HepG2 (cell line): Measurements from ENCODE around the gene TP73. TPM values are rescaled to one million over a fixed set of nuclear protein-coding genes. Genes with fewer than 3 reads are reported as not detected.

Source experiments
- ATAC-seq: fragments of 200-7000 bp; cut with Tn5 transposase; 3 replicates; pipeline ENCODE4 v1.9.1; 2020; ENCODE audit warnings: mild to moderate bottlenecking, moderate library complexity
- BruUV-seq: library from RNA; stranded (reverse); fragments of 400-500 nt; replicated peaks from 2 replicates; lab custom pipeline; 2021; lab: Mats Ljungman, UMichigan
- CTCF ChIA-PET: fragments of 300-600 bp; formaldehyde crosslinking; extraction: SDS; loops from one replicate; lab custom pipeline; 2021; ENCODE audit warnings: low total read pairs, inconsistent platforms, low intra/inter-chr PET ratio; lab: Yijun Ruan, JAX
- POLR2A ChIA-PET: fragments of 350-600 bp; sonication (Branson Sonifier 250); formaldehyde crosslinking; loops from one replicate; lab custom pipeline; 2020; ENCODE audit warnings: antibody characterized with exemption, inconsistent platforms; lab: Yijun Ruan, JAX
- DNase-seq: peaks from one replicate; pipeline ENCODE4 v3.0.0-alpha.2; 2015; ENCODE audit warnings: low spot score
- FAIRE-seq: peaks from 3 replicates; lab custom pipeline; 2011; peaks lifted over from hg19 to GRCh38; lab: Jason Lieb, UNC
- H2AFZ ChIP-seq: one replicate; pipeline ENCODE4 v1.6.1; 2011; ENCODE audit warnings: low read length, inconsistent platforms
- H3K27ac ChIP-seq: fragments of 300-600 bp; 3 replicates; pipeline ENCODE4 v1.8.0; 2011; ENCODE audit warnings: mixed run types, mild to moderate bottlenecking, mixed read lengths, low read length, inconsistent platforms; ENCODE audit not compliant: insufficient read depth; ENCODE audit errors: extremely low read length
- H3K27me3 ChIP-seq, 2 experiments: fragments of 200-600 bp in 1 of 2; 2 replicates in 1 of 2; 3 replicates in 1 of 2; pipeline versions ENCODE4 v1.6.0 to v1.8.0; 2011; ENCODE audit warnings: low read length in 2 of 2, mild to moderate bottlenecking in 2 of 2, moderate library complexity in 2 of 2, inconsistent platforms in 1 of 2; ENCODE audit not compliant: insufficient read depth in 2 of 2, control insufficient read depth in 1 of 2
- H3K36me3 ChIP-seq, 2 experiments: fragments of 200-600 bp in 1 of 2; replicated peaks in 1 of 2; 2 replicates in 1 of 2; 3 replicates in 1 of 2; pipeline versions ENCODE4 v1.5.1 to v1.8.0; 2011; ENCODE audit warnings: low read length in 2 of 2, inconsistent platforms in 1 of 2; ENCODE audit not compliant: insufficient read depth in 2 of 2, control insufficient read depth in 1 of 2
- H3K4me1 ChIP-seq: 2 replicates; pipeline ENCODE4 v1.5.1; 2012; ENCODE audit warnings: low read length, inconsistent platforms; ENCODE audit not compliant: insufficient read depth
- H3K4me2 ChIP-seq: 2 replicates; pipeline ENCODE4 v1.6.0; 2011; ENCODE audit warnings: low read depth, low read length, inconsistent platforms
- H3K4me3 ChIP-seq, 3 experiments: fragments of 200-600 bp in 1 of 3; sonication (generic), shearing (Covaris generic) in 1 of 3; replicated peaks in 1 of 3; 2 replicates each; pipeline ENCODE4 v1.5.1; 2011 to 2016; ENCODE audit warnings: low read length in 3 of 3, inconsistent platforms in 2 of 3, low read depth in 2 of 3, mild to moderate bottlenecking in 2 of 3, control low read depth in 1 of 3, mixed read lengths in 1 of 3; ENCODE audit not compliant: insufficient read depth in 1 of 3
- H3K79me2 ChIP-seq: one replicate; pipeline ENCODE4 v1.6.1; 2011; ENCODE audit warnings: low read length, inconsistent platforms; ENCODE audit not compliant: insufficient read depth
- H3K9ac ChIP-seq: 2 replicates; pipeline ENCODE4 v1.6.0; 2011; ENCODE audit warnings: mild to moderate bottlenecking, low read depth, low read length, inconsistent platforms; ENCODE audit not compliant: insufficient read depth
- H3K9me3 ChIP-seq: 2 replicates; pipeline ENCODE4 v1.5.1; 2012; ENCODE audit warnings: mild to moderate bottlenecking, low read length
- H4K20me1 ChIP-seq: 2 replicates; pipeline ENCODE4 v1.6.0; 2011; ENCODE audit warnings: inconsistent platforms, mild to moderate bottlenecking, low read length, moderate library complexity; ENCODE audit not compliant: insufficient read depth
- AGO2 ChIP-seq: fragments of 200-400 bp; formaldehyde crosslinking; optimal IDR thresholded peaks from 2 replicates; pipeline ENCODE3; 2017; ENCODE audit warnings: mild to moderate bottlenecking, low read depth, low read length, moderate library complexity
- HDAC2 ChIP-seq: sonication (generic); formaldehyde crosslinking; IDR thresholded peaks from 2 replicates; pipeline ENCODE4 v1.4.0; 2020; ENCODE audit warnings: missing genetic modification reagents
- KLF16 ChIP-seq, 2 experiments: sonication (generic) in 1 of 2; formaldehyde crosslinking in 1 of 2; IDR thresholded peaks; 2 replicates each; pipeline versions ENCODE4 v1.6.1 to v1.8.0; 2016 to 2023; ENCODE audit warnings: missing genetic modification reagents in 2 of 2, missing compliant biosample characterization in 1 of 2
- MTF2 ChIP-seq: sonication (generic); formaldehyde crosslinking; IDR thresholded peaks from 2 replicates; pipeline ENCODE4 v1.5.0; 2020; ENCODE audit warnings: missing genetic modification reagents, borderline replicate concordance
- NCOA1 ChIP-seq: sonication (generic); formaldehyde crosslinking; IDR thresholded peaks from 2 replicates; pipeline ENCODE4 v1.9.0; 2021; ENCODE audit warnings: missing genetic modification reagents
- NFYC ChIP-seq: IDR thresholded peaks from 2 replicates; pipeline ENCODE4 v1.6.1; 2016; ENCODE audit warnings: missing genetic modification reagents, missing compliant biosample characterization
- RBAK ChIP-seq: sonication (generic); formaldehyde crosslinking; IDR thresholded peaks from 2 replicates; pipeline ENCODE4 v1.5.1; 2020; ENCODE audit warnings: mild to moderate bottlenecking, missing genetic modification reagents
- RNF2 ChIP-seq: fragments of 450-650 bp; conservative IDR thresholded peaks from 2 replicates; pipeline ENCODE4 v1.6.1; 2016; ENCODE audit warnings: low read depth
- SNAPC2 ChIP-seq: sonication (generic); formaldehyde crosslinking; IDR thresholded peaks from 2 replicates; pipeline ENCODE4 v1.8.1; 2022; ENCODE audit warnings: mild to moderate bottlenecking, missing genetic modification reagents
- TFAP4 ChIP-seq: sonication (generic); IDR thresholded peaks from 2 replicates; pipeline ENCODE4 v1.6.1; 2016; ENCODE audit warnings: low read depth, borderline replicate concordance
- ZBTB7B ChIP-seq: sonication (generic); formaldehyde crosslinking; IDR thresholded peaks from 2 replicates; pipeline ENCODE4 v1.4.0; 2020; ENCODE audit warnings: missing genetic modification reagents
- ZFP36L2 ChIP-seq: sonication (generic); formaldehyde crosslinking; IDR thresholded peaks from 2 replicates; pipeline ENCODE4 v1.4.0; 2020; ENCODE audit warnings: missing genetic modification reagents
- ZFP91 ChIP-seq: sonication (generic); formaldehyde crosslinking; IDR thresholded peaks from 2 replicates; pipeline ENCODE4 v1.9.0; 2022; ENCODE audit warnings: missing genetic modification reagents, mild to moderate bottlenecking, borderline replicate concordance
- ZNF326 ChIP-seq: sonication (generic); formaldehyde crosslinking; IDR thresholded peaks from 2 replicates; pipeline ENCODE4 v1.4.0; 2020; ENCODE audit warnings: missing genetic modification reagents, borderline replicate concordance
- ZNF543 ChIP-seq: sonication (generic); formaldehyde crosslinking; IDR thresholded peaks from 2 replicates; pipeline ENCODE4 v1.4.0; 2020; ENCODE audit warnings: mild to moderate bottlenecking, missing genetic modification reagents
- ZNF703 ChIP-seq: sonication (generic); formaldehyde crosslinking; IDR thresholded peaks from 2 replicates; pipeline ENCODE4 v1.5.1; 2020; ENCODE audit warnings: missing genetic modification reagents, mild to moderate bottlenecking, moderate library complexity, borderline replicate concordance
- ZNF768 ChIP-seq: sonication (generic); formaldehyde crosslinking; IDR thresholded peaks from 2 replicates; pipeline ENCODE4 v1.4.0; 2020; ENCODE audit warnings: missing genetic modification reagents
- ZNF784 ChIP-seq: sonication (generic); formaldehyde crosslinking; IDR thresholded peaks from 2 replicates; pipeline ENCODE4 v1.5.1; 2020; ENCODE audit warnings: missing genetic modification reagents, mild to moderate bottlenecking, borderline replicate concordance
- ZSCAN9 ChIP-seq: IDR thresholded peaks from 2 replicates; pipeline ENCODE4 v1.6.1; 2016; ENCODE audit warnings: borderline replicate concordance
- WGBS: methylation state at CpG from one replicate; pipeline ENCODE4 v1.1.6; 2017; ENCODE audit warnings: low lambda C conversion rate; 5-methylcytosine and 5-hydroxymethylcytosine counted together
- in situ Hi-C: cut with HindIII; loops from 2 replicates; pipeline ENCODE4 v1.10.0; 2017; ENCODE audit warnings: low pct_unique_long_range_greater_than_20kb; ENCODE audit not compliant: extremely low pct_ligation_motif_present
- intact Hi-C: fragments of 100-400 bp; cut with micrococcal nuclease; formaldehyde crosslinking; loops from one replicate; pipeline ENCODE4 v1.10.0; 2022; ENCODE audit not compliant: unreplicated experiment
- polyA plus RNA-seq, 8 experiments: library from polyadenylated mRNA; depleted of rRNA in 3 of 8; stranded (reverse) in 7 of 8; unstranded in 1 of 8; fragments of >200 nt; fragmentation: Illumina TruSeq in 4 of 8; extraction: Trizol in 4 of 8; gene quantifications; 2 replicates each; pipeline versions ENCODE4 v1.2.1 to v1.2.3, GENCODE V29; 2011 to 2016; ENCODE audit warnings: low read depth in 4 of 8, missing spikeins in 1 of 8, mixed read lengths in 1 of 8; ENCODE audit not compliant: insufficient read depth in 1 of 8
- total RNA-seq, 5 experiments: library from RNA; depleted of rRNA; stranded (reverse); fragments of >200 nt; fragmentation: Illumina TruSeq; extraction: Trizol; gene quantifications; 2 replicates each; pipeline ENCODE4 v1.2.3, GENCODE V29; 2016; ENCODE audit warnings: low read depth in 1 of 5
- TF ChIP-seq, protein P1 (sequence below): sonication (generic); formaldehyde crosslinking; IDR thresholded peaks from 2 replicates; pipeline ENCODE4 v1.8.0; 2022; ENCODE audit warnings: mild to moderate bottlenecking, missing genetic modification reagents

TP73 gene
- total and polyA plus RNA-seq, 2 of the 13 experiments (the other 11 are each of a cell fraction or from before 2014, with no cell fraction given), result 0.49 to 1.1 TPM

DNA sequence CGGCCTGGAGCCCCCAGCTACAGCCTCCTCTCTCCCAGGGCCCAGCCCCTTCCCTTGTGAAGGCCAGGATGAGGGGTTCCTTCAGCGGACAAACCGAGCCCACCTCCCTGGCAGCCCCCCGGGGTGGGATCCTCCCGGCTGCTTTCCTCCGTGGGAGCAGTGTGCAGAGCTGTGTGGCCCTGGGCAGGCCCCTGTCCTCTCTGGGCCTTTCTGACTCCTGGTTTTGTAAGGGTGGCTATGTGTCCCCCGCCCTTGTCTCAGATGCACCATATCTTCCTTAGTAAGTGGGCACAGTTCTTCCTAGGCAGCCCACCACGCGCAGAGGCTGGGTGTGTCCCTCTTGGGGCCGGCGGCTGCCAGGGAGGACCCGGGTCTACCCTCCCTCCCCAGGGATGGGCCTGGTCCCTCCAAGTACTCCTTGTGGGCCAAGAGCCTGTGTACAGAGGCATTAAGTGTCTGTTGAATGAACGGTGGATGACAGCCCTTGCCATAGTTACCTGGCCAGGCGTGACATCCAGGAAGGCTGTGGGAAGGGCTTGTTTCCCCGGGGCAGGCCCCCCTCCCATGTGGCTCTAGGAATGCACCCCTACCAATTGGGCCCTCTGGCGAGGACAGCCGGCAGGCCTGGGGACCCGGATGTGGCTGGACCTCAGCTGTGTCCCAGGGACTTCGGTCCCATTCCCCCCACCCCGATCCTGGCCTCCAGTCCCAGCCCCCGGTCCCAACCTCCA lies 124.1 kb downstream of the TP73 start:
- peaks cover 6 to 15% of the 10 kb centered on the region in 2 experiments; a peak in 4 of 5 replicates for H3K36me3 ChIP-seq
- H4K20me1 ChIP-seq, result no peaks in the 10 kb centered on the region
- no peaks in the 10 kb centered on the region for H3K27me3 ChIP-seq
- no peaks in the 10 kb centered on the region for H3K9me3 ChIP-seq
- H3K9ac ChIP-seq, result peak overlapping the region; percentile 66
- H3K4me1 ChIP-seq, result peaks cover 47% of the 10 kb centered on the region
- H2AFZ ChIP-seq, result no peak overlapping the region
- peaks cover 18% of the 10 kb centered on the region for H3K79me2 ChIP-seq
- in situ Hi-C loops, result no loop called here
- ChIA-PET CTCF (no interaction called here), POLR2A (interaction anchor here (0.7 to 1.6 kb wide), 8 partner anchors 9 to 319 kb away, joined by 3 to 20 read pairs (median 4); partner anchors contain the start of genes CCDC27, CEP104, DFFB and LRRC47)
- WGBS, result 66% methylated on average over 5 of the region's 21 CpGs
- ATAC-seq (no peak), DNase-seq (no peak), FAIRE-seq (no peak)
- intact Hi-C loops, result loop anchor here (10.0 kb wide), 1 partner anchor 128 kb away; the partner anchor contains the start of gene C1orf174
- no peak overlapping the region for H3K4me3 ChIP-seq
- BruUV-seq, result no TSS peak
- H3K4me2 ChIP-seq, result peak overlapping the region; percentile 93
- H3K27ac ChIP-seq, result peak overlapping the region; percentile 86
- TF ChIP-seq MTF2, result no peak
- TF ChIP-seq ZBTB7B (CRISPR knock-in tag), result no peak
- no peak for TF ChIP-seq HDAC2 (CRISPR knock-in tag)
- TF ChIP-seq ZNF784 (CRISPR knock-in tag), result no peak
- no peak for TF ChIP-seq KLF16 (CRISPR knock-in tag; IDR thresholded peaks at IDR 0.05)
- TF ChIP-seq ZFP91 (CRISPR knock-in tag), result 0 out of 2 replicates have a peak, but pooled peaks have one; percentile 21
- 0 out of 2 replicates have a peak, but pooled peaks have one; percentile 25 for TF ChIP-seq ZNF326
- no peak for TF ChIP-seq NFYC (CRISPR knock-in tag)
- TF ChIP-seq, protein P1, sequence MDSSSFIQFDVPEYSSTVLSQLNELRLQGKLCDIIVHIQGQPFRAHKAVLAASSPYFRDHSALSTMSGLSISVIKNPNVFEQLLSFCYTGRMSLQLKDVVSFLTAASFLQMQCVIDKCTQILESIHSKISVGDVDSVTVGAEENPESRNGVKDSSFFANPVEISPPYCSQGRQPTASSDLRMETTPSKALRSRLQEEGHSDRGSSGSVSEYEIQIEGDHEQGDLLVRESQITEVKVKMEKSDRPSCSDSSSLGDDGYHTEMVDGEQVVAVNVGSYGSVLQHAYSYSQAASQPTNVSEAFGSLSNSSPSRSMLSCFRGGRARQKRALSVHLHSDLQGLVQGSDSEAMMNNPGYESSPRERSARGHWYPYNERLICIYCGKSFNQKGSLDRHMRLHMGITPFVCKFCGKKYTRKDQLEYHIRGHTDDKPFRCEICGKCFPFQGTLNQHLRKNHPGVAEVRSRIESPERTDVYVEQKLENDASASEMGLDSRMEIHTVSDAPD (CRISPR knock-in tag), result 0 out of 2 replicates have a peak, but pooled peaks have one; percentile 58
- no peak for TF ChIP-seq ZFP36L2 (CRISPR knock-in tag)
- peak; percentile 15; the same call in 1 of the 2 replicates for TF ChIP-seq ZNF703 (CRISPR knock-in tag)
- 0 out of 2 replicates have a peak, but pooled peaks have one; percentile 36 for TF ChIP-seq RNF2
- no peak for TF ChIP-seq TFAP4
- 0 out of 2 replicates have a peak, but pooled peaks have one; percentile 1 for TF ChIP-seq ZSCAN9
- TF ChIP-seq ZNF768 (CRISPR knock-in tag), result peak; percentile 93
- no peak for TF ChIP-seq RBAK (CRISPR knock-in tag)
- peak; percentile 97 for TF ChIP-seq AGO2
- no peak for TF ChIP-seq ZNF543 (CRISPR knock-in tag)
- TF ChIP-seq SNAPC2, result peak; percentile 58; the same call in 1 of the 2 replicates
- TF ChIP-seq NCOA1 (CRISPR knock-in tag), result 0 out of 2 replicates have a peak, but pooled peaks have one; percentile 13
